Posterior cingulate gyrus (tissue), 11 donors: Measurements from ENCODE around the gene MORN2.

Source experiments
- DNase-seq, 10 donors: peaks; one replicate each; pipeline versions ENCODE4 v3.0.0 to v3.0.0-alpha.2; 2020 to 2021; ENCODE audit warnings: mixed read lengths in 3 of 10
- intact Hi-C: fragments of 100-400 bp; cut with DNase I; formaldehyde crosslinking; loops from one replicate; pipeline ENCODE4 v1.15.1; 2023

Gene MORN2

DNA sequence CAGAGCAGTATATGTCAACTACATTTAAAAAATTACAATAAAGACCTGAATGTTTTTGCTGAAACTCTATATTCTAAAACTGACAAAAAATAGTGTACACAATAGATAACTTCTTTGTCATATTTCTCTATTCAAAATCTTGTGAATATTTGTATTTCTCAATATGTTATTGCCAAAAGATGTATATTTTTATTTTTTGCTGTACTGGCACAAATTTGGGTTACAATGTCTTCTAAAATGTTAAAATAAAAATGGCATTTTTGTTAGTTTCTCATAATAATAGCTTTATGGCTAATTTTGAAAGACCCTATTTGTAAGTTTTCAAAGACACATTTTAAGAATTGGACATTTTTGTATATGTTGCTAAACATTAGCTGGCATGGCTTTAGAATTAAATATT, 13.3 kb downstream of the MORN2 start:
- DNase-seq = no peak
- intact Hi-C loops = no loop called here

DNA sequence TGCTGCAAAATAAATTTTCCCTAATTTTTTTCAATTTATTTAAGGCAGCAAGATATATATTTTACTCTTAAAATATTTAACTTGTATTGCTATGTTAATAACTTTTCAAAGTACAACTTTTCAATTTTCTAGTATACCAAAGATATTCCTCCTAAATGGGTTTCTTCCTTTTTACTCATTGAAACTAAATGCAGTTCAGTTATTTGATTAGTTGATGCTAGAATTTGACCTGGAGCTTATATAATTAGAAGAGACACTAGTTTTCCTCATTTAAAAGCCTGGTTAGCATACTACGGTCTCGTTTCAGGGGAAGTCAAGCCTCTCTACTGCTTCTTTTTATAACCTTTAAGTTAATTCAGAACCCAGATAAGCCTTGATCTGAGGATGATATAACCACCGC, 13.8 kb downstream of the MORN2 start, which contains the start of gene ARHGEF33:
TSS of gene ARHGEF33 (plus strand) at position 301 of the 400 bp plus-strand sequence. CDS start 29,573 bp downstream, outside the sequence.
- DNase-seq = no peak
- intact Hi-C loops = no loop called here

DNA sequence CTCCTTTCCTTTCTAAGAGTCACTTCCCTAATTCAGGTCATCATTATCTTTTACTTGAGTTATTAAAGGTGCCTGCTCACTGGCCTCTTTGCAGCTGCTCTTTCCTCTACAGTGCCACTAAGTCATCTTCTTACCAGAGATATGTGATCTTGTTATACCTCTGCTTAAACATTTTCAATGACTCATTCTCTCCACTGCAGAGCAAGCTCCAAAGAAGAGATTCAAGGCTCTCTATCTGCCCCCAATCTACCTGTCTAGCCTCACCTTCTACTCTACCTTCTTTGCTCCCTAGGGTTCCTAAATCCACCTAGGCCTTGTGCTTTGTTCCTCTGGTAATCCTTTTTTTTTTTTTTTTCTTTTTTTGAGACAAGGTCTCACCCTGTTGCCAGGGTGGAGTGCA, 17.0 kb downstream of the MORN2 start:
- intact Hi-C loops = no loop called here
- no peak for DNase-seq

DNA sequence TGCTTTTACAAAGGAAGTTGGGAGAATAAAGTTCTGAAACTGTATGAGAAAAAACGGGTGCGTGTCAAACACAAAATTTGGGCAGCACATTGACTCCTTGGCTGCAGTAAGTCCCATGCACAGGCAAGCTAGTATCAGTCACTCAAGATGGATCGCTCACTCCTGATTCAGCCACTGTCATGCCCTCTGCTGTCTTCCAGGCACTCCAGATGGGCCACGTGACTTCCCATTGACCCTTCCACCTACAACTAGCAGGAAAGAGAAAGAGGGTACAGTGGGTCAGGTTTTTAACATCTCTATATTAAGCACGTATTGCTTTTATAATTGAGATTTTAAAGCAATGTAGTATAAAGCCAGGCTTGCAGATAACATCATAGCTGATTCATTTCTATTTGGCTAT, 22.5 kb downstream of the MORN2 start:
- intact Hi-C loops = no loop called here
- DNase-seq = no peak

DNA sequence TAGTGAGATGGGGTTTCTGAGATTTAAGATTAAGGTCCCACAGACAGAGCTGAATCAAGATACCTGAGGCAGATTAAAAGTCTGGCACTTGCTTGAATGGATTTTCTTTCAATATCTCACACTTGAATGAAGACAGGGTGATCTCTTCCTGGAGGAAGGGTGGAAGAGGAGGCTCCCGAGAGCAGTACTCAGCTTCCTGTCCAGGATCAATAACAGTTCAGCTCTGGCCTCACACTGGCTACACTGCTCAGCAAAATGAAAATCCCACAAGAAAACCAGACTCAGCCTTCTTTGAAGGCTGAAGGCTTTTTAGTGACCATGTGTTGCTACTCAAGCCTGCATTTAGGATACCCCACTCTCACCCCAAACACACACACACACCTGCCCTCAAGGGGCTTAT, 24.9 kb downstream of the MORN2 start:
- intact Hi-C loops = no loop called here
- no peak for DNase-seq

DNA sequence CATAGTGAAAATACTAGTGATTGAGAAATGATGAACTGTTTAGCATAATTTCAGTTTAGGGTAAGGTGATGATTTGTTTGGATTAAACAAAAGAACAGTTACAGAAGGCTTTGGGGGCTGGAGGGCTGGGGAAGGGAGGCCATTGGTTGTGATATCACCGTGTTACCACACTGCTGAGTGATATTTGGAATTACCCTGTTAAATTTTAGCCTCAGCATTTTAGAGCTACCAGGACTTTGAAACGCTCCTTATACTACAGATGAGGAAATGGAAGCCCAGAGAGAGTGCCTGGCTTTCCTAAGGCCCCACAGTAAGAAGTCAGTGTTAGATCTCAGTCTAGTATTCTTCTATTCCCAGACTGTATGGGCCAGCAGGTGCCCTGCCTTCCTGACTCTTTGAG, 29.5 kb downstream of the MORN2 start:
- no peak for DNase-seq
- intact Hi-C loops = no loop called here

DNA sequence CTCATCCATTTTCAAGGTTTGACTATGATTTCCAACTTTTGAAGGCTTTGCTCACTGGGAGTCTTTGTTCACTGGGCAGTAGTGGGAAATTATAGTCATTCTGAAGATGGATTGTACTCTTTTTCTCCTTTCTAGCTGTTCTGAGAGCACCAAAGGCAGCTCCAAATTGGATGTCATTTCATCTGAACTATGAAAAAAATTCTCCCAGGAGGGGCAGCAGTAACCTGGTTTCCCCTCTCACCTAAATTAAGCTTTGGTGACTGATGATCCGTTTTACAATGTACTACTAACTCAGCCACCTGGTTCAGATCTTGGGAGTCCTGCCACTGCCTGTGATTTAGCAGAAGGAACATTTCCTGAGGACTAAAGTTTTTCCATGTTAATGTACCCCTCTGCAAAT, 31.5 kb downstream of the MORN2 start:
- DNase-seq = no peak
- intact Hi-C loops = no loop called here

DNA sequence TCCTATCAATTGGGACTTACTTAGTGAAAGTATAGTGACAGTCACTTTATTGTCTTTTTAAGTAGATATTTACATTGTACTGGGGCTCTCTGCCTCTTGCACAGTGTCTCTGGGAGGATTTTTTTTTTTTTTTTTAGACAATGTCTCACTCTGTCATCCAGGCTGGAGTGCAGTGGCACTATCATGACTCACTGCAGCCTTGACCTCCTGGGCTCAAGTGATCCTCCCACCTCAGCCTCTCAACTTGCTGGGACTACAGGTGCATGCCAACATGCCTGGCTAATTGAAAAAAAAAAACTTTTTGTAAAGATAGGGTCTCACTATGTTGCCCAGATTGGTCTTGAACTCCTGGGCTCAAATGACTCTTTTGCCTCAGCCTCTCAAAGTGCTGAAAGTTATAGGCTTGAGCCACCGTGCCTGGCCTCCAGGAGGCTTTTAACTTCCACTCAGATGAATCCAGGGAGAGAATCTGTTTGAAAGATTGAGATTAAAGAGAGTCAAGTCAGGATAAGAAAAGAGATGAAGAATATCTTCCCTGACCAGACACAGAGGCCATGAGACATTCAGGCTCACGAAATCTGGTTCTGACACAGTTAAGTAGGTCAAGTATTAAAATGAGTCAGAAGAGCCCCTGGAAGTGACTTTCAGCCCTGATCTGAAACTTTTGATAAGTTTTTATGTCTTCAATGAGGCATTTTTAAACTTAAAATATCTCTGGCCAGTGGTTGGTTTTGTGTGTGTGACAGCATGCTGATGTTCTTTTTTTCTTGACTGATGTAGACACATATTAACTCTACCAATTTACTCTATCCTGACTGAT, 32.2 kb downstream of the MORN2 start:
- intact Hi-C loops = no loop called here
- DNase-seq = no peak

DNA sequence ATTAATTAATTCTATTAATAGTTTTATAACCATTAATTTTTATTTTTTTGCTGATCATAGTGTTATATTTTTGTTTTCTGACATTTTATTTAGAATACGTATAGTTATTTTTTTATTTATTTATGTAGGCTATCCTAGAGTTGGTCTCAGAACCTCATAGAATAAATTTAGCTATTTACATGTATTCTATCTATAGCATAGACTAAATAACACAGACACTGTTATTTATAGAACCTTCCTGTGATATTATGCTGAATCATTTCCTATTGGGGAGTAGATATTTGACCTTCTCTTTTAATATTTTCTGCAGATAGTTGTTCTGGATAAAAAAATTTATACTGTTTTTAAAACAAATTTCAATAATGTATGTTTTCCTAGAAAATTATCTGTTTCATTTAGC, 34.1 kb downstream of the MORN2 start:
- no peak for DNase-seq
- intact Hi-C loops = no loop called here

DNA sequence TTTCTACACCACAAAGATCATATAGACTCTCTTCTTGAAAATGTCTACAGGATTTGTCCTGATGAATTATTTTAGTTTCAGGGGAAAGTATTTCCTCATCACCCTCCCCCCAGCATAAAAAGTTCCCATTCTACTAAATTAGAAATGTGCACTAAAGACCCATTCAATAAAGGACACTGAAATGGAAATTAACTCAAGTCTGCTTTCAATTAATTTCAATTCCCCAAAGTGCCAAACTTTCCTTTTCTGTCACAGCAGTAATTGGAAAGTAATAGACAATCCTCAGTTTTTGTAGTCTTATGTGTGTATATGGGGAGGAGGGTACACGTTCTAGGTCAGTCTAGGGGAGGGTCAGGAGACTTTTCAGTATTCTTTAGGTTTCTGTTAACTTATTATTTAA, 35.4 kb downstream of the MORN2 start:
- no peak for DNase-seq
- intact Hi-C loops = no loop called here

DNA sequence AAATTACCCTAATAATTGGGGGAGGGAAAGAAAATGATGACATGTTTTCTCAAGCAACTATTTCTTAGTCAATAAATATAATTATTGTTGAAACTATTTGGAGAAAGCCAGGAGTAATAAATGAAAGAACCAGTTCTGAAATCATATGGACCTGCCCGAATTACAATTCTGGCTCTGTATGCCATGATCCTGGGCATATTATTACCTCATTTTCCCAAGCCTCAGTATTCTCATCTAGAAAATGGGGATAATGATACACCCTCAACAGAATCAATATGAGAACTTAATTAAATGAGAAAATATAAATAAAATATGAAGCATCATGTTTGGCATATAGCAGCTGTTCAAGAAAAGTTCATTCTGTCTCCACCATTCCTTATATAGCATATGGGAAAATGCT, 36.8 kb downstream of the MORN2 start:
- DNase-seq = no peak
- intact Hi-C loops = no loop called here

DNA sequence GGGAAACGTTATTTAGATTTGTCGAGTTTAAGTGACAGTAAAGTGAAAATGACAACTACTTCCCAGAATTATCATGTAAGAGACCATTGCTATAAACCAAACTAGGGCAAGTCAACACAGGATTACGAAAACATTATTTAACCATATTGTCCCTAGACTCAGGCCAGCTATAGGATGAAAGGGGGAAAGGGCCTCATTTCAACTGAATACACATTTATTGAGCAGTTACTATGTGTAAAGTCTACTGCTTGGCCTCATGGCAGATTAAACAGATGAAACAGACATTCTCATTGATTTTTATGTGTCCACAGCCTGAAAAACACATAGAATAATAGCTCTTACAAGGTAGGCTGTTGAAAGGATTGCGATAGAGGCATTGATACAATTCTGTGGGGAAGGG, 46.6 kb downstream of the MORN2 start:
- intact Hi-C loops = no loop called here
- DNase-seq = no peak

DNA sequence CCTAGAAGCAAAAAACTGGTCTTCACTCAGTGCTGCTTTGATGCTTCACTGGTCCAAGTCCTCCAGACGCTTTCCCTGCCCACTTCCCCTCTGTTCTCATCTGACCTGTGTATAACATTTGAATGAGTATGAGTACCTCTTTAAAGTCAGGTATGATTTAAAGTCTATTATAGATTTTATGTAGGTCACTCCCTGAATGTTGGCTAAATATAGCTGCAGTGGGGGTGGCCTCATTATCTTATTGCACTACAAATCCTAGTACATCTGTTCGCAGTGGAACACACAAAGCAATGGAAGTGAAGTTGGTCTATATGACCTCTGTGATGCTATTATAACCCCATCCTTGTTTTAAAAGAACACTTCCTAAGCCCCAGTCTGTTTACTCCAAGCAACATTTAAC, 47.1 kb downstream of the MORN2 start:
- DNase-seq = no peak
- intact Hi-C loops = no loop called here

DNA sequence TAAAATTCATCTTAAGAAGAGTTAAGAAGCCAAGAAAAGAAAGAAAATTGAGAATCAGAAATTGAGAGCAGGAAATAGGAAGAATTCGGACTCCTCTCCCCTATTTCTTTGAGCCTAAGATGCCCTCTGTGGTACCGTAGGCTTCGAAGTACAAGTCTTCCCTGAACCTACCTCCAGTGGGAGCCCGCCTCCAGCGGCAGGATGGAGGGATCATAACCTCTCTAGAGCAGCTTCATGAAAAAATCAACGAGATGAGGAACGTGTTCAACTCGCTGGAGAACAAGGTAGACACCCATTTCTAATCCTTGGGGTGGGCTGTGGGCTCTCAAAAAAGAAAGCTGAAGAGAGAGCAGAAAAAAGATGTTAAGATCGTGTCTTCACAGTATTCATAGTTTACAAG, 50.2 kb downstream of the MORN2 start:
- DNase-seq = no peak
- intact Hi-C loops = no loop called here

DNA sequence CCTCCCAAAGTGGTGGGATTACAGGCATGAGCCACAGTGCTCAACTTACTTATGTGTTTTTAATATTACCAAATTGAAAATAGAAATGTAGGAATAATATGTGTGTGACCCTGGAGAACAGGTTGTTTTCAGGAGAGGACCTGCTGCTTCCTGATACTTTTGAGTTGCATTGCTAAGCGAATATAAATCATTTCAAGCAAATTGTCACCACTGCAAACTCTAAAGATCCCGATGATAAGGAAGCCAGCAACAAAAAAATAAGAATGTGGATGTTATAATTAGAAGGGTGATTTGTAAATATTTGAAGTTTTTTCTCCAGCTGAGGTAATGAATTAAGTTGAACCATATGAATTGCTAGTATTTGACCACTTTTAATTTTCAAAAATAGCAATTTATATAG, 54.8 kb downstream of the MORN2 start:
- DNase-seq = no peak
- intact Hi-C loops = no loop called here
